ENCODE measurements around the gene CASP8.

GRCh38 chr2:201232467-201232815 is 27.9 kb upstream of the CASP8 start:
- no peak for TF ChIP-seq CTCF (IDR thresholded peaks at IDR 0.05)
- TF ChIP-seq POLR2AphosphoS5 (IDR thresholded peaks at IDR 0.05), result no peak

All from stomach (tissue), 4 donors.